Measurements from ENCODE around the gene ST6GALNAC5. TPM values are rescaled to one million over a fixed set of nuclear protein-coding genes. Genes with fewer than 3 reads are reported as not detected.
A peak's percentile ranks its signal among the peaks of the same experiment; 100 is the strongest.

ST6GALNAC5 gene
- total and polyA plus RNA-seq, 8 donors: 7.6 to 18.9 (median 10.0) TPM

DNA sequence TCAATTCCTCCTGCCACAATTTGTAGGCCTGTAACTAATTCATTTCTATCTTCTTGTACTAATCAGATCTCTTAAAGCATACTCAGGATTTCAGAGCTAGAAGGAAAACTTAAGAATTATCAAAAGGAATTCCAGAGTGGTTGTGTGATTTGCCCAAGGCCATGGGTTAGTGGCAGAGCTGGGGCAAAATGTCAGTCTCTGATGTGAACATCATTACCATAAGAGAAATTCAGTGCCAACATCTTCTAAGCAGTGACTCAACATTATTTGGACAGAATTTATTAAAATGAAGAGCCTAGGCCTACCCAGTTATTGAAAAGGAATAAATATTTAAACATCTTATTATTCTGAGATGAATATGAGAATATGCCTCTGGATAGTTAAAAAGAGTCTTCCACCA, 14.5 kb downstream of the ST6GALNAC5 start:
- DNase-seq (no peak), ATAC-seq (no peak)
- intact Hi-C loops (cut with DNase I): no loop called here
- no peaks in the 10 kb centered on the region for H3K27me3 ChIP-seq
- H3K9me3 ChIP-seq: no peaks in the 10 kb centered on the region
- H3K27ac ChIP-seq: no peak overlapping the region
- H3K36me3 ChIP-seq: no peaks in the 10 kb centered on the region
- H3K4me3 ChIP-seq: no peak overlapping the region
- H3K4me1 ChIP-seq: no peaks in the 10 kb centered on the region
- TF ChIP-seq, protein P1, sequence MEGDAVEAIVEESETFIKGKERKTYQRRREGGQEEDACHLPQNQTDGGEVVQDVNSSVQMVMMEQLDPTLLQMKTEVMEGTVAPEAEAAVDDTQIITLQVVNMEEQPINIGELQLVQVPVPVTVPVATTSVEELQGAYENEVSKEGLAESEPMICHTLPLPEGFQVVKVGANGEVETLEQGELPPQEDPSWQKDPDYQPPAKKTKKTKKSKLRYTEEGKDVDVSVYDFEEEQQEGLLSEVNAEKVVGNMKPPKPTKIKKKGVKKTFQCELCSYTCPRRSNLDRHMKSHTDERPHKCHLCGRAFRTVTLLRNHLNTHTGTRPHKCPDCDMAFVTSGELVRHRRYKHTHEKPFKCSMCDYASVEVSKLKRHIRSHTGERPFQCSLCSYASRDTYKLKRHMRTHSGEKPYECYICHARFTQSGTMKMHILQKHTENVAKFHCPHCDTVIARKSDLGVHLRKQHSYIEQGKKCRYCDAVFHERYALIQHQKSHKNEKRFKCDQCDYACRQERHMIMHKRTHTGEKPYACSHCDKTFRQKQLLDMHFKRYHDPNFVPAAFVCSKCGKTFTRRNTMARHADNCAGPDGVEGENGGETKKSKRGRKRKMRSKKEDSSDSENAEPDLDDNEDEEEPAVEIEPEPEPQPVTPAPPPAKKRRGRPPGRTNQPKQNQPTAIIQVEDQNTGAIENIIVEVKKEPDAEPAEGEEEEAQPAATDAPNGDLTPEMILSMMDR (IDR thresholded peaks at IDR 0.05): no peak

- Histone ChIP-seq H3K27ac (no peak overlapping the region), H3K4me3 (no peak overlapping the region), H3K9me3 (no peaks in the 10 kb centered on the region), H3K36me3 (no peaks in the 10 kb centered on the region), H3K27me3 (no peaks in the 10 kb centered on the region), H3K4me1 (no peaks in the 10 kb centered on the region)
- DNase-seq (no peak), ATAC-seq (no peak)
- intact Hi-C loops (cut with DNase I): no loop called here
- TF ChIP-seq, protein P1 (IDR thresholded peaks at IDR 0.05): no peak
Measured at GRCh38 chr1:76891931-76892622, 24.8 kb downstream of the ST6GALNAC5 start.

- intact Hi-C loops (cut with DNase I): no loop called here
- Histone ChIP-seq H3K27me3 (no peaks in the 10 kb centered on the region), H3K36me3 (no peaks in the 10 kb centered on the region), H3K4me1 (no peaks in the 10 kb centered on the region), H3K4me3 (no peak overlapping the region), H3K27ac (no peak overlapping the region), H3K9me3 (no peaks in the 10 kb centered on the region)
- DNase-seq: no peak
- TF ChIP-seq, protein P1 (IDR thresholded peaks at IDR 0.05): no peak
- no peak for ATAC-seq
Measured at GRCh38 chr1:76892675-76893074, 25.4 kb downstream of the ST6GALNAC5 start.

- Histone ChIP-seq H3K36me3 (no peaks in the 10 kb centered on the region), H3K27ac (no peak overlapping the region), H3K4me3 (no peak overlapping the region), H3K9me3 (no peaks in the 10 kb centered on the region), H3K27me3 (no peaks in the 10 kb centered on the region), H3K4me1 (peaks cover 0 to 6% of the 10 kb centered on the region in 2 donors)
- DNase-seq: peak in 1 of 4 donors; percentile 21
- ATAC-seq: peak; percentile 83
- intact Hi-C loops (cut with DNase I): no loop called here
- TF ChIP-seq, protein P1 (IDR thresholded peaks at IDR 0.05): peak; percentile 35 to 56
Measured at GRCh38 chr1:76901158-76901767, 34.0 kb downstream of the ST6GALNAC5 start.

GRCh38 chr1:76905876-76906595, 38.8 kb downstream of the ST6GALNAC5 start:
- DNase-seq (no peak), ATAC-seq (no peak)
- H3K4me3 ChIP-seq: no peak overlapping the region
- no peaks in the 10 kb centered on the region for H3K27me3 ChIP-seq
- intact Hi-C loops (cut with DNase I): no loop called here
- TF ChIP-seq, protein P1 (IDR thresholded peaks at IDR 0.05): no peak
- peaks cover 0 to 16% of the 10 kb centered on the region in 2 donors for H3K4me1 ChIP-seq
- H3K27ac ChIP-seq: no peak overlapping the region
- H3K9me3 ChIP-seq: no peaks in the 10 kb centered on the region
- H3K36me3 ChIP-seq: no peaks in the 10 kb centered on the region

Measured in left lung (tissue), 10 donors.